Ishikawa (cell line): Measurements from ENCODE around the gene CEACAM16.

Experiments
- CEBPB ChIP-seq: IDR thresholded peaks from 2 replicates; pipeline ENCODE4 v1.6.1; 2012
- CREB1 ChIP-seq: IDR thresholded peaks from 2 replicates; pipeline ENCODE4 v1.6.1; 2012; ENCODE audit warnings: low read depth
- EGR1 ChIP-seq: IDR thresholded peaks from 2 replicates; pipeline ENCODE4 v1.6.1; 2012
- EP300 ChIP-seq: IDR thresholded peaks from 2 replicates; pipeline ENCODE4 v1.6.1; 2012; ENCODE audit warnings: borderline replicate concordance
- FOXM1 ChIP-seq: IDR thresholded peaks from 2 replicates; pipeline ENCODE4 v1.6.1; 2012; ENCODE audit warnings: low read depth, borderline replicate concordance
- NFIC ChIP-seq: IDR thresholded peaks from 2 replicates; pipeline ENCODE4 v1.6.1; 2012
- RAD21 ChIP-seq: IDR thresholded peaks from 2 replicates; pipeline ENCODE4 v1.6.1; 2012; ENCODE audit warnings: low read depth
- TAF1 ChIP-seq: IDR thresholded peaks from 2 replicates; pipeline ENCODE4 v1.6.1; 2012; ENCODE audit warnings: low read depth, mild to moderate bottlenecking
- TCF12 ChIP-seq: IDR thresholded peaks from 2 replicates; pipeline ENCODE4 v1.6.1; 2012; ENCODE audit warnings: low read depth
- TEAD4 ChIP-seq: IDR thresholded peaks from 2 replicates; pipeline ENCODE4 v1.6.1; 2012
- YY1 ChIP-seq: IDR thresholded peaks from 2 replicates; pipeline ENCODE4 v1.6.1; 2012; ENCODE audit warnings: low read depth
- ZBTB7A ChIP-seq: IDR thresholded peaks from 2 replicates; pipeline ENCODE4 v1.6.1; 2012; ENCODE audit warnings: low read depth
- TF ChIP-seq, protein P1 (sequence below): IDR thresholded peaks from 2 replicates; pipeline ENCODE4 v1.6.1; 2012; ENCODE audit warnings: low read depth, mild to moderate bottlenecking
- TF ChIP-seq, protein P2 (sequence below): IDR thresholded peaks from 2 replicates; pipeline ENCODE4 v1.6.1; 2012
- TF ChIP-seq, protein P3 (sequence below): IDR thresholded peaks from 2 replicates; pipeline ENCODE4 v1.6.1; 2012

The CEACAM16 gene

DNA sequence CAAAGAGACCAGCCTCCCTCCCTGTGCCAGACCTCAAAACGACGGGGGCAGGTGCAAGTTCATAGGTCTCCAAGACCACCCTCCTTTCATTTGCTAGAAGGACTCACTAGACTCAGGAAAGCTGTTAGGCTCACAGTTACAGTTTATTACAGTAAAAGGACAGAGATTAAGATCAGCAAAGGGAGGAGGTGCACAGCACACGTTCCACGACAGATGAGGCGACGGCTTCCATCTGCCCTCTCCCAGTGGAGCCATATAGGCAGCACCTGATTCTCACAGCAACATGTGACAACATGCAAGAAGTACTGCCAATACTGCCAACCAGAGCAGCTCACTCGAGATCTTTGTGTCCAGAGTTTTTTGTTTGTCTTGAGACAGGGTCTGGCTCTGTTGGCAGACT lies 37.0 kb upstream of the CEACAM16 start:
- TF ChIP-seq, protein P1, sequence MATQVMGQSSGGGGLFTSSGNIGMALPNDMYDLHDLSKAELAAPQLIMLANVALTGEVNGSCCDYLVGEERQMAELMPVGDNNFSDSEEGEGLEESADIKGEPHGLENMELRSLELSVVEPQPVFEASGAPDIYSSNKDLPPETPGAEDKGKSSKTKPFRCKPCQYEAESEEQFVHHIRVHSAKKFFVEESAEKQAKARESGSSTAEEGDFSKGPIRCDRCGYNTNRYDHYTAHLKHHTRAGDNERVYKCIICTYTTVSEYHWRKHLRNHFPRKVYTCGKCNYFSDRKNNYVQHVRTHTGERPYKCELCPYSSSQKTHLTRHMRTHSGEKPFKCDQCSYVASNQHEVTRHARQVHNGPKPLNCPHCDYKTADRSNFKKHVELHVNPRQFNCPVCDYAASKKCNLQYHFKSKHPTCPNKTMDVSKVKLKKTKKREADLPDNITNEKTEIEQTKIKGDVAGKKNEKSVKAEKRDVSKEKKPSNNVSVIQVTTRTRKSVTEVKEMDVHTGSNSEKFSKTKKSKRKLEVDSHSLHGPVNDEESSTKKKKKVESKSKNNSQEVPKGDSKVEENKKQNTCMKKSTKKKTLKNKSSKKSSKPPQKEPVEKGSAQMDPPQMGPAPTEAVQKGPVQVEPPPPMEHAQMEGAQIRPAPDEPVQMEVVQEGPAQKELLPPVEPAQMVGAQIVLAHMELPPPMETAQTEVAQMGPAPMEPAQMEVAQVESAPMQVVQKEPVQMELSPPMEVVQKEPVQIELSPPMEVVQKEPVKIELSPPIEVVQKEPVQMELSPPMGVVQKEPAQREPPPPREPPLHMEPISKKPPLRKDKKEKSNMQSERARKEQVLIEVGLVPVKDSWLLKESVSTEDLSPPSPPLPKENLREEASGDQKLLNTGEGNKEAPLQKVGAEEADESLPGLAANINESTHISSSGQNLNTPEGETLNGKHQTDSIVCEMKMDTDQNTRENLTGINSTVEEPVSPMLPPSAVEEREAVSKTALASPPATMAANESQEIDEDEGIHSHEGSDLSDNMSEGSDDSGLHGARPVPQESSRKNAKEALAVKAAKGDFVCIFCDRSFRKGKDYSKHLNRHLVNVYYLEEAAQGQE: no peak
- no peak for TF ChIP-seq FOXM1
- TF ChIP-seq TEAD4: no peak
- TF ChIP-seq, protein P2, sequence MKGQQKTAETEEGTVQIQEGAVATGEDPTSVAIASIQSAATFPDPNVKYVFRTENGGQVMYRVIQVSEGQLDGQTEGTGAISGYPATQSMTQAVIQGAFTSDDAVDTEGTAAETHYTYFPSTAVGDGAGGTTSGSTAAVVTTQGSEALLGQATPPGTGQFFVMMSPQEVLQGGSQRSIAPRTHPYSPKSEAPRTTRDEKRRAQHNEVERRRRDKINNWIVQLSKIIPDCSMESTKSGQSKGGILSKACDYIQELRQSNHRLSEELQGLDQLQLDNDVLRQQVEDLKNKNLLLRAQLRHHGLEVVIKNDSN: no peak
- TF ChIP-seq EP300: no peak
- TF ChIP-seq NFIC: no peak
- TF ChIP-seq YY1: no peak
- TF ChIP-seq ZBTB7A: no peak
- no peak for TF ChIP-seq CEBPB
- TF ChIP-seq TCF12: no peak
- TF ChIP-seq, protein P3, sequence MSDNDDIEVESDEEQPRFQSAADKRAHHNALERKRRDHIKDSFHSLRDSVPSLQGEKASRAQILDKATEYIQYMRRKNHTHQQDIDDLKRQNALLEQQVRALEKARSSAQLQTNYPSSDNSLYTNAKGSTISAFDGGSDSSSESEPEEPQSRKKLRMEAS: no peak
- no peak for TF ChIP-seq EGR1
- no peak for TF ChIP-seq CREB1
- no peak for TF ChIP-seq RAD21
- TF ChIP-seq TAF1: no peak

DNA sequence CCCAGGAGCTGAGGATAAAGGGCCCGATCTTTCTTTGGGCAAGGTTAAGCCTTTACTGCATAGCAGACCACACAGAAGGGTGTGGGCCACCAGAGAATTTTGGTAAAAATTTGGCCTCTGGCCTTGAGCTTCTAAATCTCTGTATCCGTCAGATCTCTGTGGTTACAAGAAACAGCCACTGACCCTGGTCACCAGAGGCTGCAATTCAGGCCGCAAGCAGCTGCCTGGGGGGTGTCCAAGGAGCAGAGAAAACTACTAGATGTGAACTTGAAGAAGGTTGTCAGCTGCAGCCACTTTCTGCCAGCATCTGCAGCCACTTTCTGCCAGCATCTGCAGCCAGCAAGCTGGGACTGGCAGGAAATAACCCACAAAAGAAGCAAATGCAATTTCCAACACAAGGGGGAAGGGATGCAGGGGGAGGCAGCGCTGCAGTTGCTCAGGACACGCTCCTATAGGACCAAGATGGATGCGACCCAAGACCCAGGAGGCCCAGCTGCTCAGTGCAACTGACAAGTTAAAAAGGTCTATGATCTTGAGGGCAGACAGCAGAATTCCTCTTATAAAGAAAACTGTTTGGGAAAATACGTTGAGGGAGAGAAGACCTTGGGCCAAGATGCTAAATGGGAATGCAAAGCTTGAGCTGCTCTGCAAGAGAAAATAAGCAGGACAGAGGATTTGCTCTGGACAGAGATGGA lies 36.1 kb upstream of the CEACAM16 start:
- TF ChIP-seq TCF12 (no peak), TEAD4 (no peak), NFIC (no peak), ZBTB7A (no peak), FOXM1 (no peak), TAF1 (no peak), YY1 (no peak)

DNA sequence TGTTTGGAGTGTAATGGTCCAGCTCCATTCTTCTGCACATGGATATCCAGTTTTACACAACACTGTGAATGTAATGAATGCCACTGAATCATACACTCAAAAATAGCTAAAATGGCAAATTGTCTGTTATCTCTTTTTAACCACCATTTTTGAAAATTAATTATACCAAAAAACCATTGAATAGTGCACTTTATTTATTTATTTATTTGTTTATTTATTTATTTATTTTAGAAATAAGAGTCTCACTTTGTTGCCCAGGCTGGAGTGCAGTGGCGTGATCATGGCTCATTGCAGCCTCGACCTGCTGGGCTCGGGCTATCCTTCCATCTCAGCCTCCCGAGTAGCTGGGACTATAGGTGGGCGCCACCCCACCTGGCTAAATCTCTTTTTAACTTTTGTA lies 35.0 kb upstream of the CEACAM16 start:
- TF ChIP-seq TCF12 (no peak), ZBTB7A (no peak), CREB1 (no peak), TEAD4 (no peak), EGR1 (no peak)
- TF ChIP-seq, protein P2: no peak
- TF ChIP-seq, protein P3: no peak

DNA sequence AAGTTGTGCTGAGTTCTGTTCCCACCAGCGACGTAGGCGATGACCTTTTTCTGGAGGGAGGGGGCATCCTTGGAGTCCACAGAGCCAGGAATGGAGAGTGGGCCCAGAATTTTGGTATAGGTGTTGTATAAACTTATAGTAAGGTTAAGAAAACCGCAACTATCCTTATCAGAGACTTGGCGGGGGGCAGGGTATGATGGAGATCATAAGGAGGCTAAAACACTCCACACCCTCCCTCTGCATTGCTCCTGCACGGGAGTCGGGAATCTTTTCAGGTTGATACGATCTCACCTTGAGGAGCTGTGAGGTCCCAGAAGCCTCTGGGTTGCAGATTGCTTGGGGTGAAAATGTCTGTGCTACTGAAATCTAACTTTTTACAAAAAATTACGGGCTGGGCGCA lies 34.0 kb upstream of the CEACAM16 start:
- TF ChIP-seq CEBPB (no peak), FOXM1 (no peak), YY1 (no peak), EGR1 (no peak), TAF1 (no peak), TCF12 (no peak), CREB1 (no peak)
- TF ChIP-seq, protein P3: no peak

DNA sequence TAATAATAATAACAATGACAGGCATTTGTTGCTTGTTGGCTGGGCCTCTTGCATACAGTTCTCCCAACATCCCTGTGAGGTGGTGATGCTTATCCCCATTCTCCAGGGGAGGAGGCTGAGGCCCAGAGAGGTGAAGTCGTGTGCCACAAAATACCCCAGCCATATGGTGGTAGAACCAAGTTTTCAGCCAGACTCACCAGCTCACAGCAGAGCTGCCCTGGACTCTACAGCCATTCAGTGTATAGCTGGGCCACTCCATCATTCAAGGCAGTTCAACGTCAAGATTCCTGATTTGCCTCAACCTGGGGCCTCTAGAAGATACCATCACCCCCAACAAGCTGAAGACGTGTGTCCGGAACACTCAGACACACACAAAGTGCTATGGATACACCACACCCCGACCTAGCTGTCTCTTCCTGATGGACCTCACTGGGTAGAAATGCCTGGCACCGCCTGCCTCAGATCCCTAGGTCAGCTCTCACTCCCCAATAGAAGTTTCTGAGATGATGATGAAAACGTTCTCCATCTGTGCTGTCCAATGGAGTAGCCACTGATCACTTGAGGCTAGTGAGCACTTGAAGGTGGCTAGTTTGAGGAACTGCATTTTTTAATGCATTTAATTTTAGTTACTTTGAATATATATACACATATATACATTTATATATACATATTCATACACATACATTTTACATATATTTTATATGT lies 31.9 kb upstream of the CEACAM16 start:
- TF ChIP-seq ZBTB7A: no peak
- TF ChIP-seq TEAD4: no peak
- TF ChIP-seq TAF1: no peak
- no peak for TF ChIP-seq TCF12
- TF ChIP-seq NFIC: no peak
- no peak for TF ChIP-seq CREB1
- TF ChIP-seq EGR1: no peak
- no peak for TF ChIP-seq RAD21
- TF ChIP-seq CEBPB: no peak
- TF ChIP-seq, protein P1: no peak
- no peak for TF ChIP-seq EP300
- TF ChIP-seq, protein P3: no peak
- TF ChIP-seq FOXM1: no peak
- TF ChIP-seq YY1: no peak
- TF ChIP-seq, protein P2: no peak
